ENCODE data around the gene ZSWIM9. TPM values are rescaled to one million over a fixed set of nuclear protein-coding genes. Genes with fewer than 3 reads are reported as not detected.
"Not testable (repeated sequence)": the region's sequence is repeated elsewhere in the genome, so short reads cannot be mapped to it uniquely, and the experiment has no call there.

Gene ZSWIM9
- total RNA-seq, 2 experiments from 2014 or later: 8.4 to 9.5 TPM

- CTCF ChIA-PET: no interaction called here
- ATAC-seq (peak; percentile 76), DNase-seq (peak; percentile 75)
- Mint-ChIP-seq H3K4me1 (ENCODE audit: low read depth) (peaks cover 11% of the 10 kb centered on the region), H3K27ac (peak overlapping the region; percentile 26), H3K27me3 (no peaks in the 10 kb centered on the region), H3K36me3 (ENCODE audit: low read depth) (peaks cover 50% of the 10 kb centered on the region), H3K9me3 (no peaks in the 10 kb centered on the region), H3K4me3 (no peak overlapping the region)
- intact Hi-C loops (cut with micrococcal nuclease): no loop called here
- POLR2A ChIA-PET: interaction anchor here (1.4 kb wide), 1 partner anchor 19 kb away, joined by 5 read pairs; no protein-coding TSS in a partner anchor
- no peak for TF ChIP-seq CTCF (IDR thresholded peaks at IDR 0.05)
Measured at GRCh38 chr19:48230555-48231129, 60.2 kb downstream of the ZSWIM9 start.

- intact Hi-C loops (cut with micrococcal nuclease): no loop called here
- CTCF ChIA-PET: no interaction called here
- peaks cover 24% of the 10 kb centered on the region for H3K4me1 Mint-ChIP-seq (ENCODE audit: low read depth)
- TF ChIP-seq CTCF (IDR thresholded peaks at IDR 0.05): no peak
- H3K9me3 Mint-ChIP-seq: no peaks in the 10 kb centered on the region
- POLR2A ChIA-PET: no interaction called here
- no peak overlapping the region for H3K4me3 Mint-ChIP-seq
- DNase-seq (no peak), ATAC-seq (no peak)
- H3K27ac Mint-ChIP-seq: peak overlapping the region; percentile 4
- peaks cover 60% of the 10 kb centered on the region for H3K36me3 Mint-ChIP-seq (ENCODE audit: low read depth)
- H3K27me3 Mint-ChIP-seq: no peaks in the 10 kb centered on the region
Measured at GRCh38 chr19:48237057-48237456, 66.6 kb downstream of the ZSWIM9 start.

- intact Hi-C loops (cut with micrococcal nuclease): no loop called here
- no peak overlapping the region for H3K4me3 Mint-ChIP-seq
- no peak for ATAC-seq
- peaks cover 55% of the 10 kb centered on the region for H3K36me3 Mint-ChIP-seq (ENCODE audit: low read depth)
- DNase-seq: no peak
- H3K27me3 Mint-ChIP-seq: no peaks in the 10 kb centered on the region
- no peak overlapping the region for H3K27ac Mint-ChIP-seq
- peaks cover 31% of the 10 kb centered on the region for H3K4me1 Mint-ChIP-seq (ENCODE audit: low read depth)
- no peak for TF ChIP-seq CTCF (IDR thresholded peaks at IDR 0.05)
- ChIA-PET CTCF (no interaction called here), POLR2A (interaction anchor here (0.6 to 2.5 kb wide), 2 partner anchors 35 to 277 kb away, joined by 3 to 8 read pairs; no protein-coding TSS in a partner anchor)
- no peaks in the 10 kb centered on the region for H3K9me3 Mint-ChIP-seq
Measured at GRCh38 chr19:48239120-48239519, 68.6 kb downstream of the ZSWIM9 start.

GRCh38 chr19:48239582-48240141, 69.2 kb downstream of the ZSWIM9 start:
- Mint-ChIP-seq H3K4me3 (no peak overlapping the region), H3K27ac (peak overlapping the region; percentile 64), H3K9me3 (no peaks in the 10 kb centered on the region), H3K27me3 (no peaks in the 10 kb centered on the region), H3K4me1 (ENCODE audit: low read depth) (peaks cover 36% of the 10 kb centered on the region), H3K36me3 (ENCODE audit: low read depth) (peaks cover 56% of the 10 kb centered on the region)
- DNase-seq (no peak), ATAC-seq (no peak)
- intact Hi-C loops (cut with micrococcal nuclease): no loop called here
- POLR2A ChIA-PET: interaction anchor here (0.6 to 2.5 kb wide), 2 partner anchors 35 to 277 kb away, joined by 3 to 8 read pairs; no protein-coding TSS in a partner anchor
- no peak for TF ChIP-seq CTCF (IDR thresholded peaks at IDR 0.05)
- CTCF ChIA-PET: interaction anchor here (0.7 kb wide), 1 partner anchor 20 kb away, joined by 3 read pairs; no protein-coding TSS in a partner anchor

- H3K36me3 Mint-ChIP-seq (ENCODE audit: low read depth): peaks cover 68% of the 10 kb centered on the region
Measured at GRCh38 chr19:48241771-48242170, 71.3 kb downstream of the ZSWIM9 start.

More at GRCh38 chr19:48241771-48242170, 71.3 kb downstream of the ZSWIM9 start:
- intact Hi-C loops (cut with micrococcal nuclease); ATAC-seq; H3K27me3 Mint-ChIP-seq; CTCF ChIA-PET; POLR2A ChIA-PET; H3K9me3 Mint-ChIP-seq; DNase-seq; H3K4me3 Mint-ChIP-seq: not testable (repeated sequence)
- Mint-ChIP-seq H3K27ac (peak overlapping the region; percentile 58), H3K4me1 (ENCODE audit: low read depth) (peaks cover 53% of the 10 kb centered on the region)
